Brain microvascular endothelial cell (primary cell): ENCODE results near the gene CHIT1.
A peak's percentile ranks its signal among the peaks of the same experiment; 100 is the strongest.

Experiments
- DNase-seq: peaks from one replicate; pipeline ENCODE4 v3.0.0-alpha.2; 2020
- H3K27ac ChIP-seq: fragments of 250-450 bp; sonication (Bioruptor Pico); 2 replicates; pipeline ENCODE4 v1.5.1; 2020; ENCODE audit warnings: mild to moderate bottlenecking, moderate library complexity
- H3K27me3 ChIP-seq: fragments of 250-450 bp; sonication (Bioruptor Pico); replicated peaks from 2 replicates; pipeline ENCODE4 v1.5.1; 2020; ENCODE audit warnings: mild to moderate bottlenecking
- H3K36me3 ChIP-seq: fragments of 250-450 bp; sonication (Bioruptor Pico); replicated peaks from 2 replicates; pipeline ENCODE4 v1.5.1; 2020; ENCODE audit warnings: mild to moderate bottlenecking
- H3K4me3 ChIP-seq: 2 replicates; pipeline ENCODE4 v1.5.1; 2011; ENCODE audit warnings: low read depth, mild to moderate bottlenecking, control low read depth, low read length, moderate library complexity
- CTCF ChIP-seq: IDR thresholded peaks from 2 replicates; pipeline ENCODE4 v1.5.1; 2011; ENCODE audit warnings: low read depth, mild to moderate bottlenecking, moderate library complexity, low read length, control low read depth, inconsistent platforms; ENCODE audit errors: missing control alignments
- in situ Hi-C: cut with HindIII; loops from 2 replicates; pipeline ENCODE4 v1.10.0; 2017; ENCODE audit warnings: low sequenced_read_pairs, low pct_ligation_motif_present

CHIT1 gene

GRCh38 chr1:203223012-203223775 is 6.3 kb downstream of the CHIT1 start:
- H3K27ac ChIP-seq, result no peak overlapping the region
- no peaks in the 10 kb centered on the region for H3K36me3 ChIP-seq
- in situ Hi-C loops, result no loop called here
- no peak overlapping the region for H3K4me3 ChIP-seq
- TF ChIP-seq CTCF, result no peak
- H3K27me3 ChIP-seq, result peaks cover 7% of the 10 kb centered on the region
- DNase-seq, result no peak

- DNase-seq, result no peak
- in situ Hi-C loops, result no loop called here
Measured at GRCh38 chr1:203219934-203220333, 9.5 kb downstream of the CHIT1 start.

GRCh38 chr1:203219171-203219570 is 10.3 kb downstream of the CHIT1 start:
- no peak overlapping the region for H3K4me3 ChIP-seq
- no peaks in the 10 kb centered on the region for H3K36me3 ChIP-seq
- no peak for DNase-seq
- in situ Hi-C loops, result no loop called here
- TF ChIP-seq CTCF, result no peak
- H3K27ac ChIP-seq, result no peak overlapping the region
- peaks cover 18% of the 10 kb centered on the region for H3K27me3 ChIP-seq

More at GRCh38 chr1:203219934-203220333, 9.5 kb downstream of the CHIT1 start:
- no peak overlapping the region for H3K4me3 ChIP-seq
- H3K27ac ChIP-seq, result no peak overlapping the region
- H3K27me3 ChIP-seq, result peaks cover 18% of the 10 kb centered on the region
- no peaks in the 10 kb centered on the region for H3K36me3 ChIP-seq
- no peak for TF ChIP-seq CTCF

- H3K4me3 ChIP-seq, result no peak overlapping the region
- H3K27me3 ChIP-seq, result peaks cover 16% of the 10 kb centered on the region
- DNase-seq, result no peak
- no peak for TF ChIP-seq CTCF
- no peaks in the 10 kb centered on the region for H3K36me3 ChIP-seq
- in situ Hi-C loops, result no loop called here
- H3K27ac ChIP-seq, result no peak overlapping the region
Measured at GRCh38 chr1:203217668-203218067, 11.8 kb downstream of the CHIT1 start.

- TF ChIP-seq CTCF, result peak; percentile 40
- in situ Hi-C loops, result no loop called here
- no peak overlapping the region for H3K27ac ChIP-seq
- peaks cover 16% of the 10 kb centered on the region for H3K27me3 ChIP-seq
- no peak for DNase-seq
- H3K36me3 ChIP-seq, result no peaks in the 10 kb centered on the region
- no peak overlapping the region for H3K4me3 ChIP-seq
Measured at GRCh38 chr1:203217139-203217655, 12.3 kb downstream of the CHIT1 start.
